ENCODE measurements around the gene PPP2R1A. TPM values are rescaled to one million over a fixed set of nuclear protein-coding genes. Genes with fewer than 3 reads are reported as not detected.

The PPP2R1A gene
- total RNA-seq, 1 experiment from 2014 or later = 316 TPM

- Histone ChIP-seq H3K27ac (no peak overlapping the region), H2AFZ (no peak overlapping the region), H3K4me2 (no peak overlapping the region), H3K9me3 (ENCODE audit: insufficient read depth, low read depth) (peaks cover 11% of the 10 kb centered on the region; the same call in 1 of the 2 replicates), H3K4me1 (replicated peaks; ENCODE audit: insufficient read depth) (no peaks in the 10 kb centered on the region), H3K36me3 (ENCODE audit: low read depth) (no peaks in the 10 kb centered on the region), H3K79me2 (ENCODE audit: low read depth) (no peaks in the 10 kb centered on the region), H3K9me2 (ENCODE audit: insufficient read depth) (no peaks in the 10 kb centered on the region), H4K20me1 (ENCODE audit: insufficient read depth) (no peaks in the 10 kb centered on the region), H3K4me3 (no peak overlapping the region), H3F3A (ENCODE audit: insufficient read depth, low read depth) (no peaks in the 10 kb centered on the region), H3K27me3 (ENCODE audit: insufficient read depth, low read depth) (no peaks in the 10 kb centered on the region)
- ChIA-PET CTCF (no interaction called here), POLR2A (ENCODE audit: unreplicated experiment) (no interaction called here)
- DNase-seq = no peak
- no TSS peak for BruUV-seq (replicated peaks)
- TF ChIP-seq EZH2 (IDR thresholded peaks at IDR 0.05; ENCODE audit: low read depth) (no peak), CTCF (conservative IDR thresholded peaks at IDR 0.05) (no peak)
- intact Hi-C loops (cut with micrococcal nuclease; ENCODE audit: unreplicated experiment) = no loop called here
Observed at GRCh38 chr19:52234406-52234805, 44.6 kb downstream of the PPP2R1A start.

GRCh38 chr19:52237197-52237596 is 47.3 kb downstream of the PPP2R1A start:
- Histone ChIP-seq H3K9me3 (ENCODE audit: insufficient read depth, low read depth) (peaks cover 9% of the 10 kb centered on the region; the same call in 1 of the 2 replicates), H3K4me2 (no peak overlapping the region), H3K79me2 (ENCODE audit: low read depth) (no peaks in the 10 kb centered on the region), H3K27ac (no peak overlapping the region), H3F3A (ENCODE audit: insufficient read depth, low read depth) (no peaks in the 10 kb centered on the region), H4K20me1 (ENCODE audit: insufficient read depth) (no peaks in the 10 kb centered on the region), H3K4me1 (replicated peaks; ENCODE audit: insufficient read depth) (no peaks in the 10 kb centered on the region), H2AFZ (no peak overlapping the region), H3K36me3 (ENCODE audit: low read depth) (no peaks in the 10 kb centered on the region), H3K9me2 (ENCODE audit: insufficient read depth) (no peaks in the 10 kb centered on the region), H3K27me3 (ENCODE audit: insufficient read depth, low read depth) (peaks cover 5% of the 10 kb centered on the region; the same call in 1 of the 2 replicates), H3K4me3 (no peak overlapping the region)
- DNase-seq = no peak
- intact Hi-C loops (cut with micrococcal nuclease; ENCODE audit: unreplicated experiment) = loop anchor here (1.0 kb wide), 1 partner anchor 98 kb away; the partner anchor contains the start of gene ZNF616
- CTCF ChIA-PET = interaction anchor here (0.6 kb wide), 1 partner anchor 66 kb away, joined by 19 read pairs; the partner anchor contains the start of gene ZNF836
- no TSS peak for BruUV-seq (replicated peaks)
- TF ChIP-seq EZH2 (IDR thresholded peaks at IDR 0.05; ENCODE audit: low read depth) = no peak
- no peak for TF ChIP-seq CTCF (conservative IDR thresholded peaks at IDR 0.05)
- POLR2A ChIA-PET (ENCODE audit: unreplicated experiment) = no interaction called here

GRCh38 chr19:52237771-52238400 is 48.0 kb downstream of the PPP2R1A start:
- Histone ChIP-seq H4K20me1 (ENCODE audit: insufficient read depth) (no peaks in the 10 kb centered on the region), H3K4me3 (no peak overlapping the region), H3K4me1 (replicated peaks; ENCODE audit: insufficient read depth) (no peaks in the 10 kb centered on the region), H3K27me3 (ENCODE audit: insufficient read depth, low read depth) (peaks cover 5% of the 10 kb centered on the region), H2AFZ (no peak overlapping the region), H3K4me2 (no peak overlapping the region), H3K27ac (no peak overlapping the region), H3K79me2 (ENCODE audit: low read depth) (no peaks in the 10 kb centered on the region), H3K9me2 (ENCODE audit: insufficient read depth) (no peaks in the 10 kb centered on the region), H3K36me3 (ENCODE audit: low read depth) (no peaks in the 10 kb centered on the region), H3K9me3 (ENCODE audit: insufficient read depth, low read depth) (peaks cover 5% of the 10 kb centered on the region; the same call in 1 of the 2 replicates), H3F3A (ENCODE audit: insufficient read depth, low read depth) (no peaks in the 10 kb centered on the region)
- POLR2A ChIA-PET (ENCODE audit: unreplicated experiment) = no interaction called here
- DNase-seq = peak; percentile 58 to 63
- intact Hi-C loops (cut with micrococcal nuclease; ENCODE audit: unreplicated experiment) = loop anchor here (1.0 kb wide), 1 partner anchor 99 kb away; the partner anchor contains the start of gene ZNF616
- CTCF ChIA-PET = no interaction called here
- no TSS peak for BruUV-seq (replicated peaks)
- no peak for TF ChIP-seq EZH2 (IDR thresholded peaks at IDR 0.05; ENCODE audit: low read depth)
- TF ChIP-seq CTCF (conservative IDR thresholded peaks at IDR 0.05) = peak; percentile 96
